Type B pancreatic cell (in vitro differentiated cells): Measurements from ENCODE around the gene MAPK8IP3. TPM values are rescaled to one million over a fixed set of nuclear protein-coding genes. Genes with fewer than 3 reads are reported as not detected.

Experiments used
- DNase-seq: peaks from one replicate; pipeline ENCODE4 v3.0.0; 2021; ENCODE audit warnings: mixed read lengths; ENCODE audit not compliant: unreplicated experiment; ENCODE audit errors: extremely low spot score
- H3K27ac Mint-ChIP-seq: 2 replicates; pipeline ENCODE4 v1.8.0; 2021; ENCODE audit warnings: mild to moderate bottlenecking, mixed read lengths
- H3K27me3 Mint-ChIP-seq: 2 replicates; pipeline ENCODE4 v1.8.0; 2021; ENCODE audit warnings: mixed read lengths
- H3K36me3 Mint-ChIP-seq: 2 replicates; pipeline ENCODE4 v1.8.0; 2021; ENCODE audit warnings: mixed read lengths
- H3K4me1 Mint-ChIP-seq: one replicate; pipeline ENCODE4 v1.8.0; 2021; ENCODE audit warnings: mixed read lengths; ENCODE audit not compliant: unreplicated experiment
- H3K4me3 Mint-ChIP-seq: 2 replicates; pipeline ENCODE4 v1.8.0; 2021; ENCODE audit warnings: mild to moderate bottlenecking, mixed read lengths
- H3K9me3 Mint-ChIP-seq: 2 replicates; pipeline ENCODE4 v1.8.0; 2021; ENCODE audit warnings: mixed read lengths
- CTCF ChIP-seq: fragments of 200-600 bp; sonication (generic); conservative IDR thresholded peaks from 2 replicates; pipeline ENCODE4 v1.5.0; 2021; ENCODE audit warnings: antibody characterized with exemption, mild to moderate bottlenecking
- total RNA-seq: library from RNA; stranded (reverse); gene quantifications from 2 replicates; pipeline ENCODE4 v1.2.1, GENCODE V29; 2021; ENCODE audit warnings: low replicate concordance

MAPK8IP3 gene
- total RNA-seq, 1 donor from 2014 or later, result 97.5 TPM

GRCh38 chr16:1734816-1735215 is 28.8 kb downstream of the MAPK8IP3 start:
- H3K27me3 Mint-ChIP-seq, result no peaks in the 10 kb centered on the region
- no peak for DNase-seq
- H3K9me3 Mint-ChIP-seq, result no peaks in the 10 kb centered on the region
- no peaks in the 10 kb centered on the region for H3K36me3 Mint-ChIP-seq
- H3K4me3 Mint-ChIP-seq, result no peak overlapping the region
- no peak overlapping the region for H3K27ac Mint-ChIP-seq
- H3K4me1 Mint-ChIP-seq, result no peaks in the 10 kb centered on the region
- TF ChIP-seq CTCF, result no peak

DNA sequence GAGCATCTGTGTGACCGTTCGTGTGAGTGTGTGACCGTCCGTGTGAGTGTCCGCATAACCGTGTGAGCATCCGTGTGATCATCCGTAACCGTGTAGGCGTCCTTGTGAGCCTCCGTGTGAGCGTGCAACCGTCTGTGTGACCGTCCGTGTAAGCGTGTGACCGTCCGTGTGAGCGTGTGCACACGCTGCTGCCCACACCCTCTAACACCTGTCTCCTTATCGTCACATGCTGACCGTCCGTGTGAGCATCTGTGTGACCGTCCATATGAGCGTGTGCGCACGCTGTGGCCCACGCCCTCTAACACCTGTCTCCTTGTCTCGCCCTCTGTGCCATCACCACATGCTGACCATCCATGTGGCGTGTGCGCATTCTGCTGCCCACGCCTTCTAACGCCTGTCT is 34.2 kb downstream of the MAPK8IP3 start:
- Mint-ChIP-seq H3K27ac (no peak overlapping the region), H3K27me3 (no peaks in the 10 kb centered on the region), H3K4me1 (no peaks in the 10 kb centered on the region), H3K36me3 (no peaks in the 10 kb centered on the region), H3K9me3 (no peaks in the 10 kb centered on the region), H3K4me3 (no peak overlapping the region)
- no peak for DNase-seq
- TF ChIP-seq CTCF, result no peak

DNA sequence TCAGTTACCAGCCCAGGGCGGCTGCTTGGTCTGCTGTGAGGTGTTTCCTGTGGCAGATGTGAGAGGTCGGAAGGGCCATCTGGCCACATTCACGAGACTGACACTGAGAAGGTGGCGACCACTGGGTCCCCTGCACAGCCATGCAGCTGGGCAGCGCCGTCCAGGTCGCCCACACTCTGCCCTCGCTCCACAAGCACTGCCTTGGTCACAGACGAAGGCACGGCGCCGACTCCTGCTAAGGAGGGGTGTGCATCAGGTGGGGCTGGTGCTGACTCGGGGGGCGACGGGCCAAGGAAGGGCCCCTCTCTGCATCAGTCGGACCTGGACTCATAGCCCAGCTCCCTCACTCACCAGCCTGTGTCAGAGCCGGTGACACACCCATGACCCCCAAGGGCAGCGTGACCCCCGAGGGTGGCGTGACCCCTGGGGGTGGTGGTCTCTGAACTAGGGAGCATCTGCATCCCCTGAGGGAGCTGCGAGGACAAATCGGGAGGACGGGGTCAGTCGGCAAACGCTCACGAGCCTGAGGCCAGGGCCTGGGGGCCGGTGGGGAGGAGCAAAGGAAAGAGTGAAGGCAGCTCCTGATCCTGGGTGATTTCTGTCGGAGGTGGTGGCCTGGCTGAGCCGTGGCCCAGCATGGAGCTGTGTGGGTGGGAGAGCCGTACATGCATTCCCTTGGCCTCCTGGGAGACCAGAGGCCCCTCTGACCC is 34.9 kb downstream of the MAPK8IP3 start:
- H3K27me3 Mint-ChIP-seq, result no peaks in the 10 kb centered on the region
- H3K27ac Mint-ChIP-seq, result no peak overlapping the region
- DNase-seq, result peak; percentile 67
- no peaks in the 10 kb centered on the region for H3K9me3 Mint-ChIP-seq
- TF ChIP-seq CTCF, result no peak
- no peaks in the 10 kb centered on the region for H3K4me1 Mint-ChIP-seq
- H3K4me3 Mint-ChIP-seq, result no peak overlapping the region
- no peaks in the 10 kb centered on the region for H3K36me3 Mint-ChIP-seq

DNA sequence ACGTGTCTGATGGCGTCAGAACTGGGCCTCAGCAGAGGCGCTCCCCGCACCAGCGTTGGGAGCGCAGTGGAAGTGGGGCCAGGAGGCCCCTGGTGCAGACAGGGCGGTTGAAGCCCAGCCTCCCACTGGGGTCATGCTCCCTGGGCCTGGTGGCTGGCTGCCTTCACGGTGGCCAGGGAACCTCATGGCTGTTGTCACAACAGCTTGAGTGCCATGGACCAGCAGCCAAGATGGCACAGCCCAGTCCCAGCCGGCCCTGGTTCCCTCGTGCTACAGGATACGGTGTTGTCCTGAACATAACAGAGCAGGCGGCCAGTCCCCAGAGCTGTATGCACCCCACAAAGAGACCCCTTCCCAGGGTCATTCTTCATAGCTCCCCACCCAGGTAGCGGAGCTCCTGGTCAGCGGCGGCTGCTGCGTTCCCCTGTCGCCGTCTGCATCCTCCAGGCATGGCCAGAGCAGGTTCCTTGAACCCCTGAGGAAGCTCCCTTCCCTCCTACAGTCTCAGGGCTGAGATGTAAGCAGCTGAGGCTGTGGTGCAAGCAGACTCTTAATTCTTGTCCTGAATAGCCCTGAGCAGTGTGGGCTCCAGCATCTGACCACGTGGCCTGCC is 35.7 kb downstream of the MAPK8IP3 start:
- H3K27ac Mint-ChIP-seq, result no peak overlapping the region
- H3K36me3 Mint-ChIP-seq, result no peaks in the 10 kb centered on the region
- no peak for DNase-seq
- no peaks in the 10 kb centered on the region for H3K9me3 Mint-ChIP-seq
- H3K4me1 Mint-ChIP-seq, result no peaks in the 10 kb centered on the region
- no peaks in the 10 kb centered on the region for H3K27me3 Mint-ChIP-seq
- TF ChIP-seq CTCF, result no peak
- H3K4me3 Mint-ChIP-seq, result no peak overlapping the region

GRCh38 chr16:1743376-1744337 is 37.7 kb downstream of the MAPK8IP3 start:
- DNase-seq, result peak; percentile 67
- Mint-ChIP-seq H3K27ac (no peak overlapping the region), H3K4me1 (no peaks in the 10 kb centered on the region), H3K36me3 (no peaks in the 10 kb centered on the region), H3K27me3 (no peaks in the 10 kb centered on the region), H3K9me3 (no peaks in the 10 kb centered on the region), H3K4me3 (no peak overlapping the region)
- no peak for TF ChIP-seq CTCF
